ENCODE data around the gene MAPK4.
"Not testable (repeated sequence)": the region's sequence is repeated elsewhere in the genome, so short reads cannot be mapped to it uniquely, and the experiment has no call there.

MAPK4 gene

GRCh38 chr18:50776383-50776782 lies 216.5 kb downstream of the MAPK4 start:
- DNase-seq = no peak

GRCh38 chr18:50779021-50779420 lies 219.1 kb downstream of the MAPK4 start:
- not testable (repeated sequence) for DNase-seq

Measured in hematopoietic multipotent progenitor cell treated with erythropoietin and hydrocortisone succinate and interleukin-3 and kit ligand, for 4 days (in vitro differentiated cells).